CD4-positive, alpha-beta T cell (primary cell): ENCODE results near the gene HAVCR1. TPM values are rescaled to one million over a fixed set of nuclear protein-coding genes. Genes with fewer than 3 reads are reported as not detected.
A peak's percentile ranks its signal among the peaks of the same experiment; 100 is the strongest.
"Not testable (repeated sequence)": the region's sequence is repeated elsewhere in the genome, so short reads cannot be mapped to it uniquely, and the experiment has no call there.

Experiments used
- ATAC-seq: fragments of 200-7000 bp; cut with Tn5 transposase; one replicate; pipeline ENCODE4 v1.10.0; 2022; ENCODE audit warnings: mild to moderate bottlenecking; ENCODE audit not compliant: poor library complexity
- CTCF ChIA-PET: fragments of 350-600 bp; sonication (Branson Sonifier 250); formaldehyde crosslinking; loops from one replicate; lab custom pipeline; 2021; ENCODE audit warnings: antibody characterized with exemption, inconsistent platforms; lab: Charles Lee
- POLR2A ChIA-PET: fragments of 350-600 bp; sonication (Branson Sonifier 250); formaldehyde crosslinking; loops from one replicate; lab custom pipeline; 2021; ENCODE audit warnings: antibody characterized with exemption, inconsistent platforms; lab: Charles Lee
- DNase-seq, 14 experiments: peaks; one replicate each; pipeline ENCODE4 v3.0.0-alpha.2; 2013 to 2020; ENCODE audit warnings: mixed read lengths in 2 of 14
- H3K27ac ChIP-seq, 2 donors: one replicate each; pipeline versions ENCODE4 v1.5.1 to v1.7.0; 2013; ENCODE audit warnings: low read length in 2 of 2, low read depth in 1 of 2, mild to moderate bottlenecking in 1 of 2
- H3K27me3 ChIP-seq, 2 experiments: 1 replicate in 1 of 2; 2 replicates in 1 of 2; pipeline versions ENCODE4 v1.6.1 to v1.7.0; 2013; ENCODE audit warnings: low read length in 2 of 2, control low read depth in 1 of 2, mild to moderate bottlenecking in 1 of 2, moderate library complexity in 1 of 2; ENCODE audit not compliant: insufficient read depth in 2 of 2, control insufficient read depth in 1 of 2
- H3K36me3 ChIP-seq: one replicate; pipeline ENCODE4 v1.6.1; 2013; ENCODE audit warnings: low read length, control low read depth; ENCODE audit not compliant: insufficient read depth
- H3K4me1 ChIP-seq: one replicate; pipeline ENCODE4 v1.6.1; 2013; ENCODE audit warnings: low read length, control low read depth; ENCODE audit not compliant: insufficient read depth
- H3K4me3 ChIP-seq: one replicate; pipeline ENCODE4 v1.5.1; 2013; ENCODE audit warnings: mild to moderate bottlenecking, low read length, moderate library complexity
- H3K9me3 ChIP-seq, 2 experiments: 1 replicate in 1 of 2; 2 replicates in 1 of 2; pipeline versions ENCODE4 v1.6.1 to v1.7.0; 2013; ENCODE audit warnings: low read length in 2 of 2, mild to moderate bottlenecking in 2 of 2, control low read depth in 1 of 2, moderate library complexity in 1 of 2; ENCODE audit not compliant: control insufficient read depth in 1 of 2, insufficient read depth in 1 of 2
- H3K27ac Mint-ChIP-seq: one replicate; pipeline ENCODE4 v1.8.0; 2020; ENCODE audit warnings: mixed read lengths
- H3K27me3 Mint-ChIP-seq: one replicate; pipeline ENCODE4 v1.8.0; 2021; ENCODE audit warnings: mixed read lengths
- H3K36me3 Mint-ChIP-seq: one replicate; pipeline ENCODE4 v1.8.0; 2021; ENCODE audit warnings: low read depth, mixed read lengths
- H3K4me1 Mint-ChIP-seq: one replicate; pipeline ENCODE4 v1.8.0; 2021; ENCODE audit warnings: low read depth, mixed read lengths
- H3K4me3 Mint-ChIP-seq: one replicate; pipeline ENCODE4 v1.8.0; 2020; ENCODE audit warnings: mild to moderate bottlenecking, mixed read lengths
- H3K9me3 Mint-ChIP-seq: one replicate; pipeline ENCODE4 v1.8.0; 2020; ENCODE audit warnings: mixed read lengths
- intact Hi-C, 2 experiments: fragments of 100-400 bp; cut with DNase I in 1 of 2; cut with micrococcal nuclease in 1 of 2; formaldehyde crosslinking; loops; one replicate each; pipeline versions ENCODE4 v1.15.1 to v1.9.0; 2023 to 2025; cut with DNase I, micrococcal nuclease
- total RNA-seq, 174 experiments: library from RNA in 2 of 174; stranded (reverse) in 2 of 174; gene quantifications; one replicate each; pipeline ENCODE4 v1.2.3 and lab custom pipeline; 2021 to 2026
- TF ChIP-seq, protein P1 (sequence below): fragments of 200-600 bp; IDR thresholded peaks from one replicate; pipeline ENCODE4 v1.8.0; 2022; ENCODE audit warnings: antibody characterized with exemption, mild to moderate bottlenecking

The HAVCR1 gene
- total RNA-seq, 2 experiments from 2014 or later, result 1.5 to 1.7 TPM

- ATAC-seq, result no peak
- peaks cover 3% of the 10 kb centered on the region for H3K9me3 Mint-ChIP-seq
- no peak overlapping the region for H3K27ac Mint-ChIP-seq
- Histone ChIP-seq H3K4me1 (peaks cover 32% of the 10 kb centered on the region), H3K4me3 (no peak overlapping the region), H3K27ac (no peak overlapping the region), H3K9me3 (no peaks in the 10 kb centered on the region), H3K36me3 (no peaks in the 10 kb centered on the region), H3K27me3 (no peaks in the 10 kb centered on the region)
- ChIA-PET CTCF (no interaction called here), POLR2A (interaction anchor here (0.7 kb wide), 1 partner anchor 34 kb away, joined by 3 read pairs; no protein-coding TSS in a partner anchor)
- no peak overlapping the region for H3K4me3 Mint-ChIP-seq
- H3K4me1 Mint-ChIP-seq, result peaks cover 50% of the 10 kb centered on the region
- H3K27me3 Mint-ChIP-seq, result no peaks in the 10 kb centered on the region
- no peak for DNase-seq
- peaks cover 19% of the 10 kb centered on the region for H3K36me3 Mint-ChIP-seq
- TF ChIP-seq, protein P1, sequence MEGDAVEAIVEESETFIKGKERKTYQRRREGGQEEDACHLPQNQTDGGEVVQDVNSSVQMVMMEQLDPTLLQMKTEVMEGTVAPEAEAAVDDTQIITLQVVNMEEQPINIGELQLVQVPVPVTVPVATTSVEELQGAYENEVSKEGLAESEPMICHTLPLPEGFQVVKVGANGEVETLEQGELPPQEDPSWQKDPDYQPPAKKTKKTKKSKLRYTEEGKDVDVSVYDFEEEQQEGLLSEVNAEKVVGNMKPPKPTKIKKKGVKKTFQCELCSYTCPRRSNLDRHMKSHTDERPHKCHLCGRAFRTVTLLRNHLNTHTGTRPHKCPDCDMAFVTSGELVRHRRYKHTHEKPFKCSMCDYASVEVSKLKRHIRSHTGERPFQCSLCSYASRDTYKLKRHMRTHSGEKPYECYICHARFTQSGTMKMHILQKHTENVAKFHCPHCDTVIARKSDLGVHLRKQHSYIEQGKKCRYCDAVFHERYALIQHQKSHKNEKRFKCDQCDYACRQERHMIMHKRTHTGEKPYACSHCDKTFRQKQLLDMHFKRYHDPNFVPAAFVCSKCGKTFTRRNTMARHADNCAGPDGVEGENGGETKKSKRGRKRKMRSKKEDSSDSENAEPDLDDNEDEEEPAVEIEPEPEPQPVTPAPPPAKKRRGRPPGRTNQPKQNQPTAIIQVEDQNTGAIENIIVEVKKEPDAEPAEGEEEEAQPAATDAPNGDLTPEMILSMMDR, result no peak
- intact Hi-C loops, result no loop called here
These were observed 13.3 kb downstream of the HAVCR1 start for GRCh38 chr5:157045601-157046000.

DNA sequence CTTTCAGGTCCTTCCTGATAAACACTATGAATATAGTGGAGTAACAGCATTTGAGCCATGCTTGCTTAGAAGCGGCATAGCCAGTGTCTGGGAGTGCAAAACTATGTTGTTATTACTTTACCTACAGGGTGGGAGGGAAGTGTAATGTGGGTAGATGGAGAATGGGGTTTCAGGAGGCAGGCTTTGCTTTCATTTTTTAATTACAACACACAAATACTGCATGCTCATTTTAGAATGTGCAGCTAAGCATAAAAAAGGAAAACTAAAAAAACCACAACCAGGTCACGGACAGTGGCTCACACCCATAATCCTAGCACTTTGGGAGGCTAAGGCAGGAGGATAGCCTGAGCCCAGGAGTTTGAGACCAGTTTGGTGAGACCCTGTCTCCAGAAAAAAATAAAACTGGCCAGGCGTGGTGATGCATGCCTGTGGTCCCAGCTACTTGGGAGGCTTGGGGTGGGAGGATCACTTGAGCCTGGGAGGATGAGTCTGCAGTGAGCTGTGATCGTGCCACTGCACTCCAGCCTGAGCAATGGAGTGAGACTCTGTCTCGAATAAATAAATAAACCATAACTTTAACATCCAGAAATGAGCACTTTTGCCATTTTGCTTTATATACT lies 20.2 kb downstream of the HAVCR1 start:
- CTCF ChIA-PET, result no interaction called here

DNA sequence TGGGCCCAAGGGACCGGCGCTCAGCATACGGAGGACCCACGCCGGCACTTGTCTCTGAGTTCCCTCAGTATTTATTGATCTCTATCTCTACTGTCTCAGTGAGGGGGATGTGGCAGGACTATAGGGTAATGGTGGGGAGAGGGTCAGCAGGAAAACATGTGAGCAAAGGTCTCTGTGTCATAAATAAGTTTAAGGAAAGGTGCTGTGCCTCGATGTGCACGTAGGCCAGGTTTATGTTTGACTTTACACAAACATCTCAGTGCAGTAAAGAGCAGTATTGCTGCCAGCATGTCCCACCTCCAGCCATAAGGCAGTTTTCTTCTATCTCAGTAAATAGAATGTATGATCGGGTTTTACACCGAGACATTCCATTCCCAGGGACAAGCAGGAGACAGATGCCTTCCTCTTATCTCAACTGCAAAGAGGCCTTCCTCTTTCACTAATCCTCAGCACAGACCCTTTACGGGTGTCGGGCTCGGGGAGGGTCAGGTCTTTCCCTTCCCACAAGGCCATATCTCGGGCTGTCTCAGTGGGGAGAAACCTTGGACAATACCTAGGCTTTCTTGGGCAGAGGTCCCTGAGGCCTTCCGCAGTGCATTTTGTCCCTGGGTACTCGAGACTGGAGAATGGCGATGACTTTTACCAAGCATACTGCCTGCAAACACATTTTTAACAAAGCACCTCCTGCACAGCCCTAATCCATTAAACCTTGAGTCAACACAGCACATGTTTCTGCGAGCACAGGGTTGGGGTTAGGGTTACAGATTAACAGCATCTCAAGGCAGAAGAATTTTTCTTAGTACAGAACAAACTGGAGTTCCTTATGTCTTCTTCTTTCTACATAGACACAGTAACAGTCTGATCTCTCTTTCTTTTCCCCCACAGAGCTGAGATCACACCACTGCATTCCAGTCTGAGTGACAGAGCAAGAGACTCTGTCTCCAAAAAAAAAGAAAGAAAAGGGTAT lies 24.5 kb downstream of the HAVCR1 start:
- H3K4me3 ChIP-seq, DNase-seq, H3K9me3 ChIP-seq, H3K27me3 ChIP-seq, H3K36me3 ChIP-seq, H3K4me3 Mint-ChIP-seq, H3K27ac ChIP-seq, H3K27me3 Mint-ChIP-seq, ATAC-seq, H3K27ac Mint-ChIP-seq, H3K4me1 ChIP-seq, H3K9me3 Mint-ChIP-seq, POLR2A ChIA-PET: not testable (repeated sequence)
- Mint-ChIP-seq H3K4me1 (peaks cover 14% of the 10 kb centered on the region), H3K36me3 (peaks cover 15% of the 10 kb centered on the region)
- CTCF ChIA-PET, result interaction anchor here (0.6 kb wide), 1 partner anchor 700 kb away, joined by 3 read pairs; no protein-coding TSS in a partner anchor
- intact Hi-C loops, result loop anchor here in 1 of 2 experiments (5.0 kb wide), 1 partner anchor 362 kb away; no protein-coding TSS in a partner anchor

More for the DNA sequence above, 20.2 kb downstream of the HAVCR1 start:
- H3K4me1 Mint-ChIP-seq, result peaks cover 14% of the 10 kb centered on the region
- Histone ChIP-seq H3K36me3 (no peaks in the 10 kb centered on the region), H3K9me3 (no peaks in the 10 kb centered on the region), H3K4me3 (no peak overlapping the region), H3K27me3 (no peaks in the 10 kb centered on the region), H3K4me1 (peaks cover 9% of the 10 kb centered on the region), H3K27ac (no peak overlapping the region)
- intact Hi-C loops, result no loop called here
- H3K36me3 Mint-ChIP-seq, result peaks cover 24% of the 10 kb centered on the region
- no peaks in the 10 kb centered on the region for H3K27me3 Mint-ChIP-seq
- H3K27ac Mint-ChIP-seq, result no peak overlapping the region
- H3K4me3 Mint-ChIP-seq, result no peak overlapping the region
- POLR2A ChIA-PET, result no interaction called here
- TF ChIP-seq, protein P1, result no peak
- H3K9me3 Mint-ChIP-seq, result no peaks in the 10 kb centered on the region
- DNase-seq (peak in 1 of 14 experiments; percentile 11), ATAC-seq (no peak)
